Prostate gland (tissue), 2 donors: Measurements from ENCODE around the gene LDHAL6B.

Experiments used
- CTCF ChIP-seq, 4 experiments: fragments of 200-600 bp in 2 of 4; fragments of 450-650 bp in 2 of 4; sonication (generic) in 2 of 4; IDR thresholded peaks; 1 replicate in 3 of 4; 2 replicates in 1 of 4; pipeline ENCODE4 v1.5.1; 2016 to 2019; ENCODE audit warnings: antibody characterized with exemption in 4 of 4, mild to moderate bottlenecking in 2 of 4, moderate library complexity in 2 of 4
- POLR2A ChIP-seq: fragments of 450-650 bp; IDR thresholded peaks from one replicate; pipeline ENCODE4 v1.6.1; 2016; ENCODE audit warnings: antibody characterized with exemption, mild to moderate bottlenecking
- POLR2AphosphoS5 ChIP-seq: sonication (generic); formaldehyde crosslinking; IDR thresholded peaks from one replicate; pipeline ENCODE4 v1.6.1; 2017; ENCODE audit warnings: antibody characterized with exemption

GRCh38 chr15:59244337-59244736 is 37.7 kb downstream of the LDHAL6B start:
- no peak for TF ChIP-seq CTCF (IDR thresholded peaks at IDR 0.05)
- no peak for TF ChIP-seq POLR2AphosphoS5
- no peak for TF ChIP-seq POLR2A
